GM18870 (cell line): ENCODE measurements around the gene LASP1NB.
"Not testable (repeated sequence)": the region's sequence is repeated elsewhere in the genome, so short reads cannot be mapped to it uniquely, and the experiment has no call there.

Experiments used
- ATAC-seq: cut with Tn5 transposase; IDR thresholded peaks from one replicate; pipeline ENCODE4 v1.9.1; 2021; ENCODE audit warnings: moderate library complexity; ENCODE audit not compliant: unreplicated experiment

Gene LASP1NB

DNA sequence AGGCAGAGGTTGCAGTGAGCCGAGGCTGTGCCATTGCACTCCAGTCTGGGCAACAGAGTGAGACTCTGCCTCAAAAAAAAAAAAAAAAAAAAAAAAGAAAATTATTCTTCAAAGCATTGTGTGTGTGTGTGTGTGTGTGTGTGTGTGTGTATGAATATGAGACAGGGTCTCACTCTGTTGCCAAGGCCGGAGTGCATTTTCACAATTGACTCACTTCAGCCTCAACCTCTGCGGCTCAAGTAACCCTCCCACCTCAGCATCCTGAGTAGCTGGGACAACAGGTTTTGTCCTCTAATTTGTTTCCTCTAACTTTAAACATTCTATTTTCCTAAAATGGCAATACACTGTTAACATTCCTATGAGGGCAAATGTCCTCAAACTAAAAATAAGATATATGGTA is 34.1 kb downstream of the LASP1NB start:
- ATAC-seq, result no peak

DNA sequence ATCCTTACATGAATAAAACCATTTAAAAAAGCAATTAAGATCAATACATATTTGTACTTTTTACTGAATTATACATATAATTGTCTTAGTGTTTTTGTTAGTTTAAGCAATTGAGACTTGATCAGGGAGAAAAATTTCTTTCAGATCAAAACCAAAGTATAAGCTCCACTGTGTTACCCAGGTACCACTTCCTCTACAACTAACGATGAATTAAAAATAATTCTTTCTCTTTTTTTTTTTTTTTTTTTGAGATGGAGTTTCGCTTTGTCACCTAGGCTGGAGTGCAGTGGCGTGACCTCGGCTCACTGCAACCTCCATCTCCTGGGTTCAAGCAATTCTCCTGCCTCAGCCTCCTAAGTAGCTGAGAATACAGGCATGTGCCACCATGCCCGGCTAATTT is 35.0 kb downstream of the LASP1NB start:
- ATAC-seq, result no peak

DNA sequence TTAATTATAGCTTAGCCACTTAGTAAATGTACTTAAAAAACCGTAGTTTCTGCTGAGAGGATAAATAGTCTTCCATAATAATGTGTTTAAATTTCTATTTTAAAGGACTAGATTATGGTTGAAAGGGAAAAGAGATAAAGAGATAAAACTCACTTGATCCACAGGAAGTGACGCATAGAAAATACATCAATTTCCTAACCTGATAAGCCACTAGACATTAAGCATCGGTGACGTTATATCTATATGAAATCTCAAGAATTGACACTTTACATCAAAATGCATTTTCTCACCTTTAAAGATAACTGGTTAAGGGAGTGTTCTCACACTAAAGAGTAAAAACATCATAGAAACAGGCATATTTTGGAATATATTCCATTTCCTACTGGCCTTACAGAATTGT is 36.0 kb downstream of the LASP1NB start:
- no peak for ATAC-seq

DNA sequence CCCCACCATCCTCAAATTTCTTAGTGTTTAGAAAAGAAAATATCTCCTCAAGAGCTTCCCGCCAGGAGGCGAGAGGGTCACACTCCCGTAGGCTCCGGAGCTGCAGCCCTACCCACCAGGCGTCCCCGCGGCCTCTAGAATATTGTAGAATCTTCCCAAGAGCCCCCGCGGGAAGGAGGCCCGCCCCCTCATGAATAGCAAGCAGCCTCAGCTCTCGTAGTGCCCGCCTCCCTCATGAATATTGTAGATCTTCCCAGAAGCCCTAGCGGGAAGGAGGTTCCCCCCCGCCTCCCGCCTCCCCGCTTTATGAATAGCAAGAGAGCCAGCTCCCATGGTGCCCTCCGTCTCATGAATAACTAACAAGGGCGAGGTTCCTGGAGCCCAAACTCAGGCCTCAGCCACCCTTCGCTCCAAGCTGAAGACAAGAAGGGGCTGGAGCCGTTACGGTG is 41.9 kb downstream of the LASP1NB start, which contains the start of gene FBXO47:
Gene FBXO47 (minus strand): TSS at position 114 of the 449 bp plus-strand sequence. CDS start 4,378 bp downstream, outside the sequence.
- no peak for ATAC-seq

DNA sequence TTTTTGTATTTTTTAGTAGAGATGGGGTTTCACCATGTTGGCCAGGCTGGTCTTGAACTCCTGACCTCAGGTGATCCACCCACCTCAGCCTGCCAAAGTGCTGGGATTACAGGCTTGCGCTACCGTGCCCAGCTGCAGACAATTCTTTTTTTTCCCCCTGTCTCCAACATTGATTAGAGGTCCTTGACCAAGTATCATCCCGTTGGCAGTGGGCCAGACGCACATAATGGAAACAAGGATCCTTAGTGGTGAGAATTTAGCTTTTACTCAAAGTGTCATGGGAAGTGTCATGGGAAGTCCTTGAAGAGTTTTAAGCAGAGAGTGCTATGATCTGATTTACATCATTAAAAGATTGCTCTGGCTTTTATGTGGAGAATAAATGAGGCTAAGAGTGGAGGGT is 43.9 kb downstream of the LASP1NB start:
- ATAC-seq, result no peak

- ATAC-seq, result no peak
Measured at GRCh38 chr17:38970128-38970527, 44.7 kb downstream of the LASP1NB start.

GRCh38 chr17:38970804-38971203 is 45.4 kb downstream of the LASP1NB start:
- no peak for ATAC-seq

GRCh38 chr17:38976187-38976551 is 50.8 kb downstream of the LASP1NB start:
- not testable (repeated sequence) for ATAC-seq

GRCh38 chr17:38978180-38978579 is 52.8 kb downstream of the LASP1NB start:
- no peak for ATAC-seq
